B cell (primary cell): Measurements from ENCODE around the gene DEXI. TPM values are rescaled to one million over a fixed set of nuclear protein-coding genes. Genes with fewer than 3 reads are reported as not detected.

Experiments used
- ATAC-seq: fragments of 200-7000 bp; cut with Tn5 transposase; one replicate; pipeline ENCODE4 v1.10.0; 2021; ENCODE audit warnings: low read depth, mild to moderate bottlenecking, moderate number of reproducible peaks, moderate library complexity
- CTCF ChIA-PET: fragments of 350-600 bp; sonication (Branson Sonifier 250); formaldehyde crosslinking; loops from one replicate; lab custom pipeline; 2021; ENCODE audit warnings: antibody characterized with exemption, inconsistent platforms; lab: Charles Lee
- POLR2A ChIA-PET: fragments of 350-600 bp; sonication (Branson Sonifier 250); formaldehyde crosslinking; loops from one replicate; lab custom pipeline; 2021; ENCODE audit warnings: antibody characterized with exemption; lab: Charles Lee
- DNase-seq: peaks from one replicate; pipeline ENCODE4 v3.0.0; 2013
- H2AFZ ChIP-seq: 2 replicates; pipeline ENCODE4 v1.6.1; 2012; ENCODE audit warnings: mild to moderate bottlenecking, low read depth, low read length; ENCODE audit not compliant: insufficient read depth, poor library complexity, severe bottlenecking
- H3K27ac ChIP-seq, 2 donors: 1 replicate in 1 of 2; 2 replicates in 1 of 2; pipeline ENCODE4 v1.5.1; 2012 to 2013; ENCODE audit warnings: low read length in 2 of 2, mild to moderate bottlenecking in 2 of 2, moderate library complexity in 1 of 2
- H3K27me3 ChIP-seq, 4 experiments: fragments of 200-600 bp in 1 of 4; sonication (generic) in 1 of 4; replicated peaks in 1 of 4; 1 replicate in 2 of 4; 2 replicates in 2 of 4; pipeline versions ENCODE4 v1.6.1 to v1.7.0; 2013 to 2016; ENCODE audit warnings: low read length in 3 of 4, mild to moderate bottlenecking in 2 of 4, mixed read lengths in 1 of 4, moderate library complexity in 1 of 4; ENCODE audit not compliant: insufficient read depth in 4 of 4, control insufficient read depth in 3 of 4; ENCODE audit errors: control extremely low read depth in 1 of 4
- H3K36me3 ChIP-seq, 2 experiments: replicated peaks in 1 of 2; 1 replicate in 1 of 2; 2 replicates in 1 of 2; pipeline versions ENCODE4 v1.6.1 to v1.7.1; 2013; ENCODE audit warnings: low read length in 1 of 2; ENCODE audit not compliant: insufficient read depth in 2 of 2, control insufficient read depth in 1 of 2; ENCODE audit errors: control extremely low read depth in 1 of 2, extremely low read depth in 1 of 2
- H3K4me1 ChIP-seq, 2 donors: fragments of 200-600 bp in 1 of 2; sonication (generic) in 1 of 2; 1 replicate in 1 of 2; 2 replicates in 1 of 2; pipeline versions ENCODE4 v1.5.1 to v1.6.1; 2013 to 2017; ENCODE audit warnings: low read length in 2 of 2; ENCODE audit not compliant: control insufficient read depth in 2 of 2, insufficient read depth in 2 of 2
- H3K4me2 ChIP-seq: replicated peaks from 2 replicates; pipeline ENCODE3; 2012; ENCODE audit warnings: mild to moderate bottlenecking, low read depth, low read length; ENCODE audit not compliant: poor library complexity, severe bottlenecking
- H3K4me3 ChIP-seq, 5 experiments: fragments of 200-600 bp in 1 of 5; sonication (generic) in 1 of 5; 1 replicate in 3 of 5; 2 replicates in 2 of 5; pipeline versions ENCODE4 v1.5.1 to v1.7.0; 2011 to 2016; ENCODE audit warnings: low read length in 4 of 5, mild to moderate bottlenecking in 4 of 5, low read depth in 2 of 5, control low read depth in 1 of 5, moderate library complexity in 1 of 5; ENCODE audit not compliant: insufficient read depth in 1 of 5; ENCODE audit errors: control extremely low read depth in 1 of 5, extremely low read depth in 1 of 5
- H3K79me2 ChIP-seq: fragments of 200-600 bp; sonication (generic); one replicate; pipeline ENCODE4 v1.6.0; 2016; ENCODE audit warnings: low read length; ENCODE audit not compliant: control insufficient read depth, insufficient read depth
- H3K9ac ChIP-seq: fragments of 200-600 bp; sonication (generic); 2 replicates; pipeline ENCODE4 v1.6.1; 2017; ENCODE audit warnings: mild to moderate bottlenecking, low read length, moderate library complexity
- H3K9me3 ChIP-seq, 3 donors: one replicate each; pipeline versions ENCODE4 v1.6.1 to v1.7.1; 2013; ENCODE audit warnings: low read length in 2 of 3; ENCODE audit not compliant: control insufficient read depth in 2 of 3, insufficient read depth in 1 of 3; ENCODE audit errors: control extremely low read depth in 1 of 3
- H4K20me1 ChIP-seq: 2 replicates; pipeline ENCODE4 v1.6.0; 2012; ENCODE audit warnings: mild to moderate bottlenecking, low read length; ENCODE audit not compliant: insufficient read depth, control insufficient read depth, poor library complexity, severe bottlenecking
- H3K27ac Mint-ChIP-seq: one replicate; pipeline ENCODE4 v1.8.0; 2021; ENCODE audit warnings: mixed read lengths
- H3K27me3 Mint-ChIP-seq: one replicate; pipeline ENCODE4 v1.8.0; 2021; ENCODE audit warnings: mixed read lengths
- H3K4me1 Mint-ChIP-seq: one replicate; pipeline ENCODE4 v1.8.0; 2021; ENCODE audit warnings: mixed read lengths
- H3K4me3 Mint-ChIP-seq: one replicate; pipeline ENCODE4 v1.8.0; 2021; ENCODE audit warnings: mixed read lengths
- H3K9me3 Mint-ChIP-seq: one replicate; pipeline ENCODE4 v1.8.0; 2022; ENCODE audit warnings: mixed read lengths; ENCODE audit not compliant: insufficient read depth
- CTCF ChIP-seq: fragments of 200-600 bp; IDR thresholded peaks from one replicate; pipeline ENCODE4 v1.8.0; 2022; ENCODE audit warnings: antibody characterized with exemption, mild to moderate bottlenecking
- EZH2 ChIP-seq: IDR thresholded peaks from 2 replicates; pipeline ENCODE4 v1.6.1; 2012; ENCODE audit warnings: borderline replicate concordance, low read depth, mild to moderate bottlenecking, moderate library complexity, low read length; ENCODE audit not compliant: insufficient read depth, poor library complexity, severe bottlenecking
- WGBS: methylation state at CpG from one replicate; pipeline ENCODE4 v1.1.5; 2013; ENCODE audit warnings: missing lambda C conversion rate; ENCODE audit not compliant: insufficient coverage; 5-methylcytosine and 5-hydroxymethylcytosine counted together
- intact Hi-C: fragments of 100-400 bp; cut with micrococcal nuclease; formaldehyde crosslinking; loops from one replicate; pipeline ENCODE4 v1.10.0; 2022
- polyA plus RNA-seq: library from polyadenylated mRNA; depleted of rRNA; stranded (reverse); fragments of >200 nt; gene quantifications from 2 replicates; pipeline ENCODE4 v1.2.3, GENCODE V29; 2012
- total RNA-seq, 2 donors: library from RNA; stranded (reverse); fragments of 120-200 nt in 1 of 2; gene quantifications; 1 replicate in 1 of 2; 2 replicates in 1 of 2; pipeline versions ENCODE4 v1.2.3 to v1.2.4, GENCODE V29; 2013 to 2022

Gene DEXI
- total and polyA plus RNA-seq, 2 donors (not counting 1 experiment from before 2014, with no cell fraction given): 9.1 to 17.7 TPM

DNA sequence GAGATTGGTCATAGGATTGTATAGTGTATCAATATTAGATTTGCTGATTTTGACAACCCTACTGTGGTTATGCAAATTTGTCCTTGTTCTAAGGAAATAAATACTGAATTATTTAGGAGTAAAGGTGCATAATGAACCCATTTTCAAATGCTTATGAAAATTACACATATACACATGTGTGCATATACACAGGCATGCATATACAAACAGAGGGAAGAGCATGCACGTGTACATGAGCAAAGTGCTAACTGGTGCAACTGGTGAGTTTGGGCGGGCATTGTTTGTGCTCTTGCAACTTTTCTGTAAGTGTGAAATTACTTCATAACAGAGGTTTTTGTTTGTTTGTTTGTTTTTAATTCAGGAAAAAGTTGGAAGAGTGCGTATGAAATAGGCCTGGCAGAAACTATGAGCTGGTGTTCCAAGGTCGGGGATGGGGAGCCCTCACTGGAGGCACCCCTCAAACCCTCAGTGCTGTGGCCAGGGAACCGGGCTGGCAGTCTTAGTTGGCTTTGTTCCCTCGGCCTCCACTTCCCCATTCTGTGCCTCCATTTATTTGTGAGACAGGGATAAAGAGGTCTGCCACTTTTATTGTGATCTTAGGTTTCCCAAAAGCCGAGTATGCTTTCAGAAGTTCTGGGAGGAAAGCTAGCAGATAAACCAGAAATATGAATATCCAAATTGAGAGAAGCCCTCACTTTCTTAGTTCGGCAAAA is 5.8 kb downstream of the DEXI start:
- H3K9ac ChIP-seq: no peak overlapping the region
- H3K27ac ChIP-seq: peak overlapping the region in 1 of 2 donors; percentile 72
- Mint-ChIP-seq H3K4me1 (peaks cover 85% of the 10 kb centered on the region), H3K4me3 (no peak overlapping the region), H3K9me3 (no peaks in the 10 kb centered on the region), H3K27ac (peak overlapping the region; percentile 42), H3K27me3 (no peaks in the 10 kb centered on the region)
- H3K9me3 ChIP-seq: no peaks in the 10 kb centered on the region
- no peak overlapping the region for H2AFZ ChIP-seq
- no peak for ATAC-seq
- H3K4me3 ChIP-seq: no peak overlapping the region
- DNase-seq: no peak
- peaks cover 91% of the 10 kb centered on the region for H4K20me1 ChIP-seq
- no peaks in the 10 kb centered on the region for H3K27me3 ChIP-seq
- ChIA-PET POLR2A (interaction anchor here (1.4 kb wide), 2 partner anchors 45 to 59 kb away, joined by 3 read pairs; partner anchors contain the start of gene CIITA), CTCF (interaction anchor here (1.0 to 3.2 kb wide), 5 partner anchors 15 to 422 kb away, joined by 3 to 14 read pairs (median 3); no protein-coding TSS in a partner anchor)
- peaks cover 47 to 72% of the 10 kb centered on the region in 2 donors for H3K4me1 ChIP-seq
- peaks cover 25% of the 10 kb centered on the region for H3K79me2 ChIP-seq
- H3K36me3 ChIP-seq: peaks cover 0 to 51% of the 10 kb centered on the region in 2 experiments
- intact Hi-C loops: no loop called here
- TF ChIP-seq EZH2 (no peak), CTCF (no peak)
- H3K4me2 ChIP-seq: no peak overlapping the region
- 88% methylated on average over 3 of the region's 8 CpGs for WGBS

DNA sequence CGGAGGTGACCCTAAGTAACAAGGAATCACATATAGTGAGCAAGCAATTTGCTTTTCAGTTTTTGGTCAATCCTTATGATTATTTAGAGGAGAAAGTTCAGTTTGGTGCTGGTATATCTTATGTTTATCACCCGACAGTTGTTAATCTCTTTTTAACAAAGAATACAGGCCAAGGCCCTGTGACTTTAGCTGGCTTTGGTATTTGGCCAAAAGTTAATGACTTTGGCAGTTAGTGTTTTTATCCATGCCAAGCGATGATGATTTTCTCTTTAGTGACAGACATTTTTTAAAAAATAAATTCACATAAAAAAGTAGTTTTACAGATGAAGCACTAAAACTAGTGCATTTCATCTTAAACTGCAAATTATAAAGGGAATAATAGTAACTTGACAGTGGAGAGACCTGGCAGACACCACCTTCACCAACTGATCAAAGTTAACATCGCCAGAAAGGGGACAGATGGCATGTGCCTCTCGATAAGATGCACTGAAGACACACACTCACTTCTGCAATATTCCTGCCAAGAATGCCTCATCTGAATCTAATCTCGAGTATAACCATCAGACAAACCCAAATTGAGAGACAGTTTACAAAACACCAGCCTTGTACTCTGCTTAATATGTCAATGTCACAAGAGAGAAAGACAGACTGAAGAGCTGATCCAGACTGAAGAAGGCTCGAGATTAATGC is 6.9 kb downstream of the DEXI start:
- ChIA-PET CTCF (no interaction called here), POLR2A (interaction anchor here (0.6 to 0.7 kb wide), 2 partner anchors 24 to 40 kb away, joined by 3 to 4 read pairs; no protein-coding TSS in a partner anchor)
- Histone ChIP-seq H3K4me3 (no peak overlapping the region), H3K9me3 (no peaks in the 10 kb centered on the region), H4K20me1 (peaks cover 91% of the 10 kb centered on the region), H2AFZ (no peak overlapping the region), H3K4me1 (peaks cover 37 to 70% of the 10 kb centered on the region in 2 donors), H3K36me3 (peaks cover 0 to 51% of the 10 kb centered on the region in 2 experiments), H3K4me2 (no peak overlapping the region), H3K27ac (peak overlapping the region in 1 of 2 donors; percentile 18), H3K27me3 (no peaks in the 10 kb centered on the region), H3K79me2 (peaks cover 15% of the 10 kb centered on the region), H3K9ac (no peak overlapping the region)
- Mint-ChIP-seq H3K27me3 (no peaks in the 10 kb centered on the region), H3K9me3 (no peaks in the 10 kb centered on the region), H3K4me1 (peaks cover 85% of the 10 kb centered on the region), H3K4me3 (no peak overlapping the region), H3K27ac (peak overlapping the region; percentile 71)
- intact Hi-C loops: no loop called here
- DNase-seq (no peak), ATAC-seq (no peak)
- 87% methylated on average over 4 of the region's 7 CpGs for WGBS
- TF ChIP-seq EZH2 (no peak), CTCF (no peak)
